Stimulated activated naive CD8-positive, alpha-beta T cell treated with anti-CD3 and anti-CD28 coated beads, Interleukin-15, amount 100 ng/mL, for 72 hours (primary cell): Measurements from ENCODE around the gene SERPINA5.

ENCODE experiments used
- ATAC-seq: fragments of 150-1000 bp; cut with Tn5 transposase; 2 replicates; pipeline ENCODE4 v1.10.0; 2021; ENCODE audit warnings: mild to moderate bottlenecking, moderate library complexity
- DNase-seq, 2 donors: peaks; one replicate each; pipeline ENCODE4 v3.0.0; 2021 to 2022
- H3K27ac Mint-ChIP-seq, 2 donors: one replicate each; pipeline ENCODE4 v1.8.0; 2022; ENCODE audit warnings: mild to moderate bottlenecking in 2 of 2, mixed read lengths in 2 of 2, moderate library complexity in 2 of 2
- H3K27me3 Mint-ChIP-seq: one replicate; pipeline ENCODE4 v1.8.0; 2022; ENCODE audit warnings: mixed read lengths
- H3K4me1 Mint-ChIP-seq: one replicate; pipeline ENCODE4 v1.8.0; 2022; ENCODE audit warnings: mild to moderate bottlenecking, mixed read lengths
- H3K4me3 Mint-ChIP-seq, 2 donors: one replicate each; pipeline ENCODE4 v1.8.0; 2022; ENCODE audit warnings: mild to moderate bottlenecking in 2 of 2, mixed read lengths in 2 of 2, moderate library complexity in 1 of 2
- H3K9me3 Mint-ChIP-seq, 2 donors: one replicate each; pipeline ENCODE4 v1.8.0; 2022; ENCODE audit warnings: mixed read lengths in 2 of 2

The SERPINA5 gene

GRCh38 chr14:94582199-94582750 is 1.0 kb downstream of the SERPINA5 start:
- H3K27ac Mint-ChIP-seq: peak overlapping the region in 1 of 2 donors; percentile 80
- H3K27me3 Mint-ChIP-seq: no peaks in the 10 kb centered on the region
- DNase-seq: no peak
- H3K4me3 Mint-ChIP-seq: no peak overlapping the region
- no peaks in the 10 kb centered on the region for H3K4me1 Mint-ChIP-seq
- no peaks in the 10 kb centered on the region for H3K9me3 Mint-ChIP-seq
- no peak for ATAC-seq

- ATAC-seq (no peak), DNase-seq (no peak)
- Mint-ChIP-seq H3K27ac (peak overlapping the region in 1 of 2 donors; percentile 80), H3K9me3 (no peaks in the 10 kb centered on the region), H3K4me3 (no peak overlapping the region), H3K27me3 (no peaks in the 10 kb centered on the region), H3K4me1 (no peaks in the 10 kb centered on the region)
Measured at GRCh38 chr14:94582851-94583250, 1.6 kb downstream of the SERPINA5 start.

DNA sequence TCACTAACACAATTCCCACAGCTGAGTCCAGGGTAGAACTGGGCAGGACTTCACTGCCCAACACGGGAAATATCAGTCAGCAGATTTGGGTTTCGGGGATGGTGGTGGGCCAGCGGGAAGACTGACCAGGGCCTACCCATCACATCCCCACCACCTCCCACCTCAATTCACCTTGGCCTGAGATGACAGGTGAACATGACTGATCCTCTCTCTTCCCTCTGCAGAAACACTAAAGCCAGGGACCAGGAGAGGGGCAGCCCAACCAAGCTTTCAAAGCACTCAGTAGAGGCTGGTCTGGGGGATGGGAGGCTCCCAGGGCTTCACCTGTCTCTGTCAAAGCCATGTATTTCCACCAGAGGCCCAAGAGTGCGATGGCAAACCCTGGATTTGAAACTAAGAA is 2.3 kb downstream of the SERPINA5 start:
- H3K4me1 Mint-ChIP-seq: no peaks in the 10 kb centered on the region
- H3K27ac Mint-ChIP-seq: no peak overlapping the region
- H3K4me3 Mint-ChIP-seq: no peak overlapping the region
- H3K27me3 Mint-ChIP-seq: no peaks in the 10 kb centered on the region
- DNase-seq (no peak), ATAC-seq (no peak)
- no peaks in the 10 kb centered on the region for H3K9me3 Mint-ChIP-seq

DNA sequence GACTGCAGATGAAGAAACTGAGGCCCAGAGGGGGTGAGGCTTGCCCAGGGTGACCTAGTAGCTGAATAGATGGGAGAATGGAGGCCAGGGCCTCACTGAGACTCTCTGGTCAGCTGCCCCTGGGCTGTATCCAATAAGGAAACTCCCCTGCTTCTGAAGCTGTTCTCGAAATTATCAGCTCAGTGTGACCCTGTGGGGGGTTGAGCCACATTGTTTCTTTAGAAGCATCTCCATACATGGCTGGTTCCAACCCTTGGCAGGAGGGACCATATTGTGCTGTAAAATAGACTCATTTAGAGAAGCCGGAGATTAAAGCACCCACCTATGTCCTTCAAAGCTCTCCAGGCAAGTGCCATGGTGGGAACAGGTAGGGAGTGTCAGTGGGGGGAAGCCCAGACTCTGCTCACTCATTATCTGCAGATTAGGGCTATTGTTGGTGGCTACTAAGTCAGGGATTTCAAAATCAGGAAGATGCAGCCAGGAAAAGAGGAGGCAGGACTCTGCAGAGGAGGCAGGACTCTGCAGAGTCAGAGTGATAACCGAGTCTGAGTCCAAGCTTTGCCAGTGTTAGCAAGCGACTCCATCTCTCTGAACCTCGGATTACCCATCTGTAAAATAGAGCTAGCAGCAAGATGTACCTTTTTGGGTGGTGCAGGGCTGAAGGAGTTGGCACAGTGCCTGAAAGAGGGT is 3.5 kb downstream of the SERPINA5 start:
- Mint-ChIP-seq H3K4me3 (no peak overlapping the region), H3K27me3 (no peaks in the 10 kb centered on the region), H3K9me3 (no peaks in the 10 kb centered on the region), H3K27ac (peak overlapping the region in 1 of 2 donors; percentile 5), H3K4me1 (no peaks in the 10 kb centered on the region)
- no peak for DNase-seq
- ATAC-seq: no peak

- H3K4me3 Mint-ChIP-seq: no peak overlapping the region
- peaks cover 0 to 10% of the 10 kb centered on the region in 2 donors for H3K9me3 Mint-ChIP-seq
- H3K27ac Mint-ChIP-seq: no peak overlapping the region
- no peaks in the 10 kb centered on the region for H3K4me1 Mint-ChIP-seq
- DNase-seq (no peak), ATAC-seq (no peak)
- no peaks in the 10 kb centered on the region for H3K27me3 Mint-ChIP-seq
Measured at GRCh38 chr14:94586635-94587034, 5.4 kb downstream of the SERPINA5 start.

- Mint-ChIP-seq H3K4me3 (no peak overlapping the region), H3K27me3 (no peaks in the 10 kb centered on the region), H3K27ac (no peak overlapping the region), H3K9me3 (peaks cover 0 to 10% of the 10 kb centered on the region in 2 donors), H3K4me1 (no peaks in the 10 kb centered on the region)
- no peak for ATAC-seq
- DNase-seq: no peak
Measured at GRCh38 chr14:94588311-94588710, 7.1 kb downstream of the SERPINA5 start.

DNA sequence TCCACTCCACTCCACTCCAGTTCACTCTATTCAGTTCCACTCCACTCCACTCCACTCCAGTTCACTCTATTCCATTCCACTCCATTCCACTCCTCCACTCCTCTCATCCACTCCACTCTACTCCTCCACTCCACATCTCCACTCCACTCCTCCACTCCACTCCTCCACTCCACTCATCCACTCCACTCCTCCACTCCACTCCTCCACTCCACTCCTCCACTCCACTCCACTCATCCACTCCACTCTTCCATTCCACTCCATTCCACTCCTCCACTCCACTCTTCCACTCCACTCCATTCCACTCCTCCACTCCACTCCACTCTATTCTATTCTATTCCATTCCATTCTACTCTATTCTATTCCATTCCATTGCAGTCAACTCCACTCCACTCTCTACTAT is 9.8 kb downstream of the SERPINA5 start:
- Mint-ChIP-seq H3K27me3 (no peaks in the 10 kb centered on the region), H3K27ac (no peak overlapping the region), H3K4me3 (no peak overlapping the region), H3K9me3 (peaks cover 0 to 10% of the 10 kb centered on the region in 2 donors), H3K4me1 (no peaks in the 10 kb centered on the region)
- DNase-seq: no peak
- no peak for ATAC-seq

DNA sequence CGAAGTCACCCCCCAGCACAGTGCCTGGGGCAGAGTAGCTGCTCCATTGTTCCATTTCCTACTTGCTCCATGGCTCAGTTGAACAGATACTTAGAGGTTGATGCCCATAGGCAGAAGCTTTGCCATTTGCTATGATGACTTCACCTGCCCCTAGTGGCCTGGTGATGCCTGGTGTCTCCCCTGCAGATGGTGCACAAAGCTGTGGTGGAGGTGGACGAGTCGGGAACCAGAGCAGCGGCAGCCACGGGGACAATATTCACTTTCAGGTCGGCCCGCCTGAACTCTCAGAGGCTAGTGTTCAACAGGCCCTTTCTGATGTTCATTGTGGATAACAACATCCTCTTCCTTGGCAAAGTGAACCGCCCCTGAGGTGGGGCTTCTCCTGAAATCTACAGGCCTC is 10.6 kb downstream of the SERPINA5 start:
- ATAC-seq (no peak), DNase-seq (no peak)
- H3K9me3 Mint-ChIP-seq: peaks cover 0 to 10% of the 10 kb centered on the region in 2 donors
- no peak overlapping the region for H3K4me3 Mint-ChIP-seq
- no peak overlapping the region for H3K27ac Mint-ChIP-seq
- no peaks in the 10 kb centered on the region for H3K4me1 Mint-ChIP-seq
- no peaks in the 10 kb centered on the region for H3K27me3 Mint-ChIP-seq

DNA sequence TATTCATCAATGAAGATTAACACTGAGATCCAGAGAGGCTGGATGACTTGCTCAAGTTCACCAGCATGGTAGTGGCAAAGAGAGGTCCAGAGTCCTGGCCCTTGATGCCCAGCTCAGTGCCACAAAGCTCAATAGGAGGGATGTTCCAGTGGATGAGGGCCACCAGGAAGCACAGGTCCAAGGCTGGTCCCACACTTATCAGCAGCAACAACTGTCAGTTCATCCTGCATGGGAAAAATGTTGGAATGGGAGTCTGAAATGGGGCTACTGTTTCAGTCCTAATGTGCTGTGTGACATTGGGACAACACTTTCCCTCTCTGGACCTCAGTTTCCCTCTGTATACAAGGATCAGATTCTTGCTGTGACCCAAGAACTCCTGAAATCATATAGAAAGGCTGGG is 11.2 kb downstream of the SERPINA5 start:
- no peak overlapping the region for H3K4me3 Mint-ChIP-seq
- no peaks in the 10 kb centered on the region for H3K27me3 Mint-ChIP-seq
- ATAC-seq: no peak
- no peak for DNase-seq
- no peaks in the 10 kb centered on the region for H3K4me1 Mint-ChIP-seq
- no peak overlapping the region for H3K27ac Mint-ChIP-seq
- peaks cover 0 to 10% of the 10 kb centered on the region in 2 donors for H3K9me3 Mint-ChIP-seq

DNA sequence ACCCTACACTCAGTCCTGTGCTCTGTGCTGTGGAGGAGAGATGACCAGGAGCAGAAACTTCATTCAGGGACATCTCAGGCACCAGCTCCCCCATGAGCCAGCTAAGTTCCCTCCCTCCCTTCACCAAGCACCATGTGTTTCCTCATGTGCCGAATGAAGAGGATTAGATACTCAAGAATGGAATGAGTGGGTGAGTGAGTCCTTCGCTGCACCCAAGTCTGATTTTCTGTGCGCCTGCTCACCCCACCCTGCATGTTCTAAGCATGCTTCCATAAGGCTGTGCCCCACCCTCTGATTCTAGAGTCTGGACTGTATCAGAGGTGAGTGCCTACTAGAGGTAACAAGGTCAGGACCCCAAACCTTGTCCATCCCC is 12.1 kb downstream of the SERPINA5 start:
- no peak for ATAC-seq

GRCh38 chr14:94593749-94594431 is 12.7 kb downstream of the SERPINA5 start:
- Mint-ChIP-seq H3K9me3 (peaks cover 0 to 10% of the 10 kb centered on the region in 2 donors), H3K27ac (no peak overlapping the region), H3K4me1 (no peaks in the 10 kb centered on the region), H3K4me3 (no peak overlapping the region), H3K27me3 (no peaks in the 10 kb centered on the region)
- DNase-seq (no peak), ATAC-seq (no peak)

More for the DNA sequence above, 12.1 kb downstream of the SERPINA5 start:
- no peak overlapping the region for H3K4me3 Mint-ChIP-seq
- H3K4me1 Mint-ChIP-seq: no peaks in the 10 kb centered on the region
- no peak for DNase-seq
- peaks cover 0 to 10% of the 10 kb centered on the region in 2 donors for H3K9me3 Mint-ChIP-seq
- no peak overlapping the region for H3K27ac Mint-ChIP-seq
- no peaks in the 10 kb centered on the region for H3K27me3 Mint-ChIP-seq

- Mint-ChIP-seq H3K27me3 (peaks cover 3% of the 10 kb centered on the region), H3K9me3 (peaks cover 0 to 10% of the 10 kb centered on the region in 2 donors), H3K27ac (no peak overlapping the region), H3K4me1 (peaks cover 2% of the 10 kb centered on the region), H3K4me3 (no peak overlapping the region)
- ATAC-seq: no peak
- no peak for DNase-seq
Measured at GRCh38 chr14:94594441-94594840, 13.2 kb downstream of the SERPINA5 start.

DNA sequence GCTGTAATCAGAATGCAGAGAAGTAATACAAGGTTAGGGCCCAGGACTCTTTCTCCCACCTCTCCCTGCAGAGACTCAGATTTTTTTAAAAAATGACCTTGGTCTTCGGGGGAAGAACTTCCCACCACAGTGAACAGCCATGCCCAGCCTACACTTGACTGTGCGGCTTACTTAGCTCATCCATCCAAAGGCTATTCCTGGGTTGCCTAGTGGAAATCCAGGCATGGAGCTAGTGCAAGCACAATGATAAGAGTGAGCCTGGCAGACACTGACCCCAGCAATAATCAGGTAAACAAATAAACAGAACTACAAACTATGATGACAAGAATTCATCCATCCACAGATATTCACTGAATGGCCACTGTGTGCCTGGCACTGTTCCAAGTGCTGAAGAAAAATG is 14.7 kb downstream of the SERPINA5 start:
- ATAC-seq (no peak), DNase-seq (no peak)
- Mint-ChIP-seq H3K4me3 (no peak overlapping the region), H3K27ac (no peak overlapping the region), H3K9me3 (peaks cover 0 to 6% of the 10 kb centered on the region in 2 donors), H3K4me1 (peaks cover 6% of the 10 kb centered on the region), H3K27me3 (peaks cover 7% of the 10 kb centered on the region)

DNA sequence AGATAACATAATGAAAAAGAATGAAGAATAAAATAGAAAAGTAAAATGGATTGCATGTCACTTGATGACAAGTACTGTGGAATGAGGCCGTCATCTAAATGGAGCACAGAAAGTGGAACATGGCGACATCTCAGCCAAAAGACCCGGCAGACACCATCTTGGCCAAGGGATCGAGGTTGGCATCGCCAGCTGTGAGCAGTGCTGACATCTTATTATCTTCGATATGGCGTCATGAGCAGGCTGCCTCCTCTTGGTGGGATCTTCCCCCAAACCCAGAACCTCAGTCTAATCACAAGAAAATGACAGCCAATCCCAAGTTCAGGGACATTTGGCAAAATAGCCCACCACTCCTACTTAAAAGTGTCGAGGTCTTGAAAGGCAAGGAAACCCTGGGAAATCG is 15.1 kb downstream of the SERPINA5 start:
- no peak overlapping the region for H3K27ac Mint-ChIP-seq
- peaks cover 0 to 2% of the 10 kb centered on the region in 2 donors for H3K9me3 Mint-ChIP-seq
- peaks cover 7% of the 10 kb centered on the region for H3K27me3 Mint-ChIP-seq
- H3K4me3 Mint-ChIP-seq: no peak overlapping the region
- ATAC-seq (no peak), DNase-seq (no peak)
- peaks cover 6% of the 10 kb centered on the region for H3K4me1 Mint-ChIP-seq

DNA sequence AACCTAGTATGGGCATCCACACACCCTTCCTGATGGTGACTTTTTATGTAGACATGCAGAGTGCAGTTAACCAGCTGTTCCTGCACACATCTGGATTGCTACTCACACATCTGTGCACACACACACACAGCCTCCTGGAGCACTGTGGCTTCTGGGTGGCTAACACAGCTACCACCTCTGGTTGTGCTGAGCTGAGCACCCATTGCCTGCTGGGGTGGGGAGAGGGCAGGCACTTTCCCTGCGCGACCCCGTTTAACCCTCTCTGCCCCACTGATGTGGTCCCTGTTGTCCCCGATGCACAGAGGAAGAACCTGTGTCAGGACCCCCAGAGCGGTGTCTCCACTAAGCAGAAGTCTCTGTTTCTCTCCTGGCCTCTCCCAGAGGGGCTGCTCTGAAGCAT is 16.6 kb downstream of the SERPINA5 start:
- peaks cover 6% of the 10 kb centered on the region for H3K4me1 Mint-ChIP-seq
- ATAC-seq: no peak
- H3K27me3 Mint-ChIP-seq: peaks cover 7% of the 10 kb centered on the region
- no peaks in the 10 kb centered on the region for H3K9me3 Mint-ChIP-seq
- no peak for DNase-seq
- no peak overlapping the region for H3K4me3 Mint-ChIP-seq
- no peak overlapping the region for H3K27ac Mint-ChIP-seq

DNA sequence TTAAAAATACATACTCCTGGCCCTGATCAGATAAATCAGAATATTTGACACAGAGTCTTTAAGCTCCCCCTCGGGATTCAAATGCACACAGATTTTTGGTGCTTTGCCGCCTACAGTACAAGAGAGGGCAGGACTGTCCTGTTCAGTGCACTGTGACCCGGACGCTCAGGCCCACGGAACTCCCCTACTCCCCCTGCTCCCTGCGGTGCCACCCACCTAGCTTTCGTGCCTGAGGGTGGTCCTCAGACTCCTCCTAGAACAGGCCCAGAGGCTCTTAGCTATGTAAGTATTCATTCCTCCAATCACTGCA is 17.2 kb downstream of the SERPINA5 start:
- H3K4me1 Mint-ChIP-seq: peaks cover 6% of the 10 kb centered on the region
- ATAC-seq: no peak
- no peak overlapping the region for H3K27ac Mint-ChIP-seq
- peaks cover 7% of the 10 kb centered on the region for H3K27me3 Mint-ChIP-seq
- DNase-seq: no peak
- H3K4me3 Mint-ChIP-seq: no peak overlapping the region
- H3K9me3 Mint-ChIP-seq: no peaks in the 10 kb centered on the region
